GM18526 (cell line): ENCODE results near the gene NEUROG2.

Source experiments
- POLR2A ChIP-seq: IDR thresholded peaks from 3 replicates; pipeline ENCODE4 v1.6.1; 2011; ENCODE audit not compliant: insufficient read length; ENCODE audit errors: extremely low read depth

Gene NEUROG2

GRCh38 chr4:112523764-112524505, 8.0 kb upstream of the NEUROG2 start:
- no peak for TF ChIP-seq POLR2A

DNA sequence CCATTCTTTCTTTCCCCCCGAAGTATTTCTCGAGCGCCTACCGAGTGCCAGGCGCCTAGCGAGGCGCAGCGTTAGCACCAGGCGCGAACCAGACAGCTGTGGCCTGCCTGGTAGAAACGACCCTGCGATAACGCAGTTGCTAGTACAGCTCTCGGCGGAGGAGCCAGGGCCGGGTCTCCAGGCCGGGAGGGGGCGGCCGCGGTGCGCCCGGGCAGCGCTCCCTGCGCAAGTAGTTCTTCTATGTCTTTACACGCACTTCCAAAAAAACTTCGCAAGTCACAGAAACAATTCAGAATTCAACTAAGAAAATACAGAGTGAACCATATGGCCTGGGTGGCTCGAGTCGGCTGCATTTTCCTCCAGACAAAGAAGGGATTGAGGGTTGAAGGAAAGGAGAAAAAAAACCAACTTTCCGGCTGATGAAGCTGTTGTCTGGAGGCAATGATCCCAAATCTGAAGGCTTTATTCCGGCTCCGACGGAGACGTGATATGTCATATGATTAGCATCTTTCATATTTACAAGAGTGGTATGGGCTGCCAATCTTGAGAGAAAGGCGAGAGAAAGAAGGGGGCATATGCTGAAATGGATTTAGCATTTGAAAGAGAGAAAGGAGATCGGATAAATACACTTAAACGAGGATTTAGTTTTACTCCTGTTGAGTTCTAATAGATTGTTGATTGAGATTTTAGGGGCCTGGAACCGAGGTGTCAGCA, 7.2 kb upstream of the NEUROG2 start:
- no peak for TF ChIP-seq POLR2A

DNA sequence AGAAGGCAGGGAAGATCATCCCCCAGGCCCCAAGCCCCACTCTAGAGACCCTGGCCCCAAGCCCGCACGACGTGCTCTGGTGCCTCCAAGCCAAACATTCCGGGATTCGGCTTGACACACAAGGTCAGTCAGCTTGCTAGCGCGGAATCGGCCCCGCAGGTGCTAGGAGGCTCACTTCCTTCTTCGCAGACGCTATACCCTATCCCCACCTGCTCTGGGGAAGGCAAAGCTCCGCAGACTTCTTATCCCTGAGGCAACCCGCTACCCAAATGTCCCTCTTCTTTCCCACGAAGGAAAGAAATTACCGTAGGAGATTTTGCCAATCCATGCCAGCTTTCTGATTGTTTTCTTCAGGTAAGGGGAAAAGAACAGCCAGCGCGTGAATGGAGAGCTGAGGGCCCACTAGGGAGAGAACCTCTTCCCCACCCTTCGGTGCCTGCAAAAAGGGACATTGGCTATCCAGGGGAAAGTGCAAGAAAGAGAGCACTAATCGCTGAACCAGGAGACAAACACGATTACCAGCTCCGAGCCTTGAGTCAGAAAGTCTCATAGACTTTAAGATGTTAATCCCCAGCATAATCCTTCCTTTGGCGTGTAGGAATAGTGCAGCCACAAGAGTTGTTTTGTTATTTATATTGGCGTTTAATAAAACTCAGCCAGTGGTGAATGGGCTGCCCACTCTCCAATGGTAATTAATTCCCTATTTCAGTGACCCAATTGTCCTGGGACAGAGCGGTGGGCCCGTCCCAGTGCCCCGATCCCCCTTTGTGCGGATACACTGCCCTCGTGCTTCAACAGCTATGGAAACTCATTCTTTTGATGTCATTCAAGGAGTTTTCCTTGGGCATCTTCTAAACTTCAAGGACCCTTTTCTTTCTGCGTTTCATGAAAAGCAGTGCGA, 5.4 kb upstream of the NEUROG2 start:
- no peak for TF ChIP-seq POLR2A

DNA sequence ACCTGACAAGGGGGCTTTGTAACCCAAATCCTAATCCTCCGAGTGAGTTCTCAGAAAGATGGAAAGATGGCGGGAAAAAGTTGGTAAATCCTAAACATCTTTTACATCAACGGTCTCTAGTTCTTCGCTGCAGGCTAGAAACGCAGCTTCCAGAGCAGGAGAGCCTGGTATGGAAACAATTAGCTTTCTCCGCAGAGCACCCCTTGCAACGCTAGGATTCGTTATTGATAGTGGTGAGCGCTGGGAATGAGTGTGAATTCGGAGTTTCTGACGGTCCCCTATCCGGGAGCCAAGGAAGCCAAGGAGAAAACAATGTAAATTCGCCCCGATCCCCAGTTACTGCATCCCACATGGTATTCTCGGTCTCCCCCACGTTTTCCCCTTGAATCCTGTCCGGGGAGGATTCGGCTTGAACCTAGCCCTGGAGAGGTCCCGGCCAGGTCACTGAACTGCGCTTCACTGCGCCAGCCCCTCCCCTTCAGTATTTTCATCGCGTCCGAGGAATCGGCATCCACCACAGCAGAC, 4.7 kb upstream of the NEUROG2 start:
- TF ChIP-seq POLR2A: no peak

GRCh38 chr4:112519689-112520597, 4.0 kb upstream of the NEUROG2 start:
- TF ChIP-seq POLR2A: no peak

DNA sequence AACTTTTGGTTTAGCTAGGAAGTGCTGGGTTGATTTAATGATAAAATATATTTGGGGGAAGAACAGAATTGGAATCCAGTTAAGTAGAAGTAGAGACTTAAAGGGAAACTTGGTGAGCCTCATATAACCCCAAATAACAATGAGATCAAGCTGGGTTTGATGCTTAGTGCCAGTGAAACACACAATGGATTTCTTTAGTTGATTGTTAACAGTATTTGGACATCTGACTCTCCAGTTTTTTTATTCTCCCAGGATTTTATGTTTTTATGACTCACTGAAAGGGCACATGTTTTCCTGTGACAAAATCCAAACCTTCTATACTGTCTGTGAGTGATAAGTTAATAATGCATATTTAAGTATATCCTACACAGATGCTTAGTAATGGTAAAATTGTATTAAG, 2.7 kb upstream of the NEUROG2 start:
- TF ChIP-seq POLR2A: no peak

GRCh38 chr4:112517911-112518310, 1.9 kb upstream of the NEUROG2 start:
- TF ChIP-seq POLR2A: no peak

GRCh38 chr4:112517067-112517634, 1.2 kb upstream of the NEUROG2 start:
- peak; percentile 51 for TF ChIP-seq POLR2A

DNA sequence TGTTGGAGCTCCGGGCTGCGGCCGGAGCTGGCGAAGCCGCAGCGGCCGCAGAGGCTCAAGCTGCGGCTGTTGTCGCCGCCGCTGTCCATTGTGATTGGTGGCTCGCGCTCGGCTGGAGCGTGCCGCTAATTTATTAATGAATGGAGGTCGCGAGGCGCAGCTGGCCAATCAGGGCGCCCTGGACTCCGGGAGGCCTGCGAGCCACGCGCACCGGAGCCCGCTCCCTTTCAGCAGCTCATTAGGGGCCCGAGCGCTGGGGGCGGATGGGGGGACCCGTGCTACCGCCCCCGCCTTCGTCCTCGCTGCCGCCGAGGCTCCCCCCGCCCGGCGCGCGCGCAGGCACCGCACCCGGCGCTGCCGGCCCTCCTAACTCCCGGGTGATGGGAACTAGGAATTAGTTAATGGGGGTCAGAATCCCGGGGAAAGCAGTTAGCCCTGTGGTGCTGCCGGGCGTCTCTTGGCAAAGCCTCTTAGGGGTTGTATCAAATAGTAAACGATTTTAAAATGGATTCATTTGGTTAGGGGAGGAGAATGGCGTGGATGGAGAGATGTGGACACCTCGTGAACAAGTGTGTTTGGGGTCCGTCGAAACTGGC, 589 bp upstream of the NEUROG2 start:
- TF ChIP-seq POLR2A: peak; percentile 46

- no peak for TF ChIP-seq POLR2A
Observed at GRCh38 chr4:112515198-112516065, 548 bp downstream of the NEUROG2 start.

DNA sequence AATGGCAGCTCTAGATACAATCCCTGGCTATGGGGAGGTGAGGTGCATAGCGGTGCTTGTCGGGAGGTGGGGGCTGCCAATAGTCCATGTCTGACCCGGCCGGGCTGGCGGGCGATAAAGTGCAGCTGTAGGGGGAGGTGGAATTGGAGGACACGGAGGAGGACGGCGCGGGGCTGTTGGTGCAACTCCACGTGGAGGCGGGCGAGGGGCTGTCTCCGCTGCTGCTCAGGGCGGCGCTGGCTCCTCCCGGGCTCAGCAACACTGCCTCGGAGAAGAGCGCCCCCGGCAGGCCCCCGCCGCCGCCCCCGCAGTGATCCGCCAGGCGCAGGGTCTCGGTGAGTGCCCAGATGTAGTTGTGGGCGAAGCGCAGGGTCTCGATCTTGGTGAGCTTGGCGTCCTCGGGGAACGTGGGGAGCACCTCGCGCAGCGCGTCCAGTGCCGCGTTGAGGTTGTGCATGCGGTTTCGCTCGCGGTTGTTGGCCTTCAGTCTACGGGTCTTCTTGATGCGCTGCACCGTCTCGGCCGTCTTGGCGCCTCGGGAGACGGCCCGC, 1.3 kb downstream of the NEUROG2 start:
- TF ChIP-seq POLR2A: peak; percentile 15

- TF ChIP-seq POLR2A: no peak
Observed at GRCh38 chr4:112513971-112514646, 1.9 kb downstream of the NEUROG2 start.

GRCh38 chr4:112511803-112512118, 4.2 kb downstream of the NEUROG2 start:
- TF ChIP-seq POLR2A: no peak
